Dendritic cell treated with granulocyte-macrophage colony-stimulating factor and Interleukin-4, amounts not matched to agents 40 ng/mL and 50 ng/mL, for 4 days (primary cell): ENCODE data around the gene GINS3.
"Not testable (repeated sequence)": the region's sequence is repeated elsewhere in the genome, so short reads cannot be mapped to it uniquely, and the experiment has no call there.

Source experiments
- H3K27ac Mint-ChIP-seq: one replicate; pipeline ENCODE4 v1.8.0; 2022; ENCODE audit warnings: mild to moderate bottlenecking, mixed read lengths
- H3K27me3 Mint-ChIP-seq: one replicate; pipeline ENCODE4 v1.8.0; 2022; ENCODE audit warnings: mild to moderate bottlenecking, mixed read lengths
- H3K36me3 Mint-ChIP-seq: one replicate; pipeline ENCODE4 v1.8.0; 2022; ENCODE audit warnings: low read depth, mixed read lengths
- H3K4me1 Mint-ChIP-seq: one replicate; pipeline ENCODE4 v1.8.0; 2022; ENCODE audit warnings: low read depth, mixed read lengths
- H3K4me3 Mint-ChIP-seq: one replicate; pipeline ENCODE4 v1.8.0; 2022; ENCODE audit warnings: mild to moderate bottlenecking, moderate library complexity, mixed read lengths
- H3K9me3 Mint-ChIP-seq: one replicate; pipeline ENCODE4 v1.8.0; 2022; ENCODE audit warnings: mixed read lengths
- intact Hi-C: fragments of 100-400 bp; cut with micrococcal nuclease; formaldehyde crosslinking; loops from one replicate; pipeline ENCODE4 v1.15.0; 2022

The GINS3 gene

DNA sequence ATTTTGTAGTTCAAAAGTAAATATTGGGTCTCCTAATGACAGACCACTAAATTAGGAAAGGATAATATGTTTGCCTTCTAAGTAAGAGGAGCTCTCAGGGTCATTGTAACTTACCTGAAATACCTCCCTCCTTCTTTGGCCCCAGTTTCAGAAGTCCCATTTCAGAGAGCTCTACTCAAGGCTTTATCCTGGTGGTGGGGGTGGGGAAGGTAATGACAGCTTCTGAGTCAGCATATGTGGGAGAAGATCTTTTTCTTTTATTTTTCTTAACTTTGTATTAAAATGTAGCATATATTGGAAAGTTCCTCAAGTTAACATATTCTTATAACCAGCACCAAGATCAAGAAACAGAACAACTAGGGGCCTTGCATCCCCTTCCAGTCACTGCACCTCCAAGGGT is 16.9 kb upstream of the GINS3 start:
- intact Hi-C loops: no loop called here
- no peaks in the 10 kb centered on the region for H3K9me3 Mint-ChIP-seq
- H3K4me1 Mint-ChIP-seq: no peaks in the 10 kb centered on the region
- H3K4me3 Mint-ChIP-seq: no peak overlapping the region
- peaks cover 12% of the 10 kb centered on the region for H3K27me3 Mint-ChIP-seq
- no peaks in the 10 kb centered on the region for H3K36me3 Mint-ChIP-seq
- H3K27ac Mint-ChIP-seq: no peak overlapping the region

- Mint-ChIP-seq H3K27me3 (peaks cover 14% of the 10 kb centered on the region), H3K36me3 (no peaks in the 10 kb centered on the region), H3K9me3 (no peaks in the 10 kb centered on the region), H3K4me1 (no peaks in the 10 kb centered on the region), H3K27ac (no peak overlapping the region), H3K4me3 (no peak overlapping the region)
- intact Hi-C loops: no loop called here
Observed at GRCh38 chr16:58377932-58378331, 14.3 kb upstream of the GINS3 start.

DNA sequence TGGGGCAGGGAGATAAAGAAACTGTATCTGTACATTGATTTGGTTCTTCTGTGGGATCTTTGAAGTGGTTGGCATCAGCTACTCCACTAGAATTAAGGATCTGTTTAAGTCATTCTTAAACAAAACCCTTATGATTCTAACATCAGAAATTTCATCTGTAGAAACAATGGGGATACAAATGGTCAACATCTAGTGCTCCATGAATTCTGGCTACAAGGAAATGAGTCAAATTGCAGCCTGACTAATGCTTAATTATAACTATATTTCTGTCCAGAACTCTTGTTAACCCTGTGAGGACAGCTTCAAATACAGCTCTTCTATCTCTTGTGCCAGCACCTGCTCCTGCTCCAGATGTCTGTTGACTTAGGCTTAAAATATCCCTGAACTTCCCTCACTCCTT is 13.9 kb upstream of the GINS3 start:
- Mint-ChIP-seq H3K9me3 (no peaks in the 10 kb centered on the region), H3K4me3 (no peak overlapping the region), H3K27me3 (peaks cover 12% of the 10 kb centered on the region), H3K4me1 (no peaks in the 10 kb centered on the region), H3K36me3 (no peaks in the 10 kb centered on the region), H3K27ac (no peak overlapping the region)
- intact Hi-C loops: no loop called here

DNA sequence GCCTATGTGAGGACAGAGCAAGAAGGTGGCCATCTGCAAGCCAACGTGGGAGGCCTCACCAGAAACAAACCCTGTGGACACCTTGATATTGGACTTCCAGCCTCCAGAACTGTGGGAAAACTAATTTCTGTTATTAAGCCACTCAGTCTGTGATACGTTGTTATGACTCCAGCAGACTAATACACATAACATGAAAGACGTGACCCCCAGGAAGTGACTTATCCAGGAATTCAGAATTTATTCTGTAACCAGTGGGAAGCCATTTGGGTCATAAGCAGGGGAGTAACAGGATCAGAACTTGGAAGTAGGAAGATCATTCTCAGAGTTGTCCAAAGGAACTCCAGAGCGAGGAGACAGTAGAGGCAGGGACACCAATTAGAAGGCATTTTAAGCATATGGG is 12.5 kb upstream of the GINS3 start:
- no peak overlapping the region for H3K4me3 Mint-ChIP-seq

DNA sequence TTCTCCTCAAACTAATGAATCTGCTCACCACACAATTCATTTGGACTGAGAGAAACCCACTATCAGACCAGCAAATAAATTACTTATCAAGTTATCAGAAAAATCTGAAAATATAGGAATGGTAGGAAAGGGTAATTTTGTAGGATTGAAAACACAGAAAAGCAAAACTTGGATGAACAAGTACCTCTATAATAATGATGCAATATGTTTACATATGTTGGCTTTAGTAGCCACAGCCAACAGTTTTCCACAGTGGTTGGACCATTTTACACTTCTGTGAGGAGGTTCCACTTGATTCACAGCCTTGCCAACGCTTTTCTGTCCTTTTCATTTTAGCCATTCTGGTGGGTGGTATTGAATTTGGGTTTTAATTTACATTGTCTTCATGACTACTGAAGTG is 10.6 kb upstream of the GINS3 start:
- intact Hi-C loops: no loop called here
- Mint-ChIP-seq H3K9me3 (no peaks in the 10 kb centered on the region), H3K36me3 (no peaks in the 10 kb centered on the region), H3K4me3 (no peak overlapping the region), H3K27ac (no peak overlapping the region), H3K27me3 (peaks cover 3% of the 10 kb centered on the region), H3K4me1 (peaks cover 8% of the 10 kb centered on the region)

More for the DNA sequence above, 12.5 kb upstream of the GINS3 start:
- H3K4me1 Mint-ChIP-seq: peaks cover 6% of the 10 kb centered on the region
- H3K27ac Mint-ChIP-seq: no peak overlapping the region
- no peaks in the 10 kb centered on the region for H3K9me3 Mint-ChIP-seq
- H3K36me3 Mint-ChIP-seq: no peaks in the 10 kb centered on the region
- peaks cover 3% of the 10 kb centered on the region for H3K27me3 Mint-ChIP-seq
- intact Hi-C loops: no loop called here

- peaks cover 8% of the 10 kb centered on the region for H3K4me1 Mint-ChIP-seq
- no peaks in the 10 kb centered on the region for H3K36me3 Mint-ChIP-seq
Observed at GRCh38 chr16:58384437-58385055, 7.7 kb upstream of the GINS3 start.

DNA sequence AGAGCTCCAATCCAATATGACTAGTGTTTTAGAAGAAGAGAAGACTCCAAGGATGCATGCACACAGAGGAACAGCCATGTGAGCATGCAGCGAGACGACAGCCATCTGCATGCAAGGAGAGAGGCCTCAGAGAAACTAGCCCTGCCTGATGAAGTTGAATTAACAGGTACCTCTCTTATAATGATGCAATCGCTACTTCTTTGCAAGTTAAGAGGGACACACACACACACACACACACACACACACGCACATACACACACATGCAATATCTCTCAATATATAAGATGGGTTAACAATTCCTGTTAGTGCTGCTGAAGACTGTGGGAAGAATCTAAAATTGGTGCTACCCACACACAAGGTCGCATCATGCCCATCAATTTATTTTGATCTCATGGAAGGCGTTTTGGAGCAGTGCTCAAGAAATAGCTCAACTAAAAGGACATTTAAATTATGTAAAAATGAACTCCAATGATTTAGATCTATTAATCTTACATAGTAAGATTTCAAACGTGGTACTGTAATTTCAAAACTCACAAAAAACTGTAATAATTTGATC is 7.0 kb upstream of the GINS3 start:
- Mint-ChIP-seq H3K9me3 (no peaks in the 10 kb centered on the region), H3K36me3 (no peaks in the 10 kb centered on the region), H3K27ac (no peak overlapping the region), H3K4me3 (no peak overlapping the region), H3K4me1 (peaks cover 8% of the 10 kb centered on the region), H3K27me3 (peaks cover 11% of the 10 kb centered on the region)
- intact Hi-C loops: no loop called here

More at GRCh38 chr16:58384437-58385055, 7.7 kb upstream of the GINS3 start:
- H3K4me3 Mint-ChIP-seq: no peak overlapping the region
- intact Hi-C loops: no loop called here
- H3K9me3 Mint-ChIP-seq: no peaks in the 10 kb centered on the region
- H3K27me3 Mint-ChIP-seq: peaks cover 10% of the 10 kb centered on the region
- no peak overlapping the region for H3K27ac Mint-ChIP-seq

GRCh38 chr16:58389724-58390123 is 2.5 kb upstream of the GINS3 start:
- intact Hi-C loops: loop anchor here (10.0 kb wide), 1 partner anchor 245 kb away; no protein-coding TSS in a partner anchor
- peaks cover 7% of the 10 kb centered on the region for H3K4me1 Mint-ChIP-seq
- no peak overlapping the region for H3K27ac Mint-ChIP-seq
- H3K9me3 Mint-ChIP-seq: no peaks in the 10 kb centered on the region
- peaks cover 17% of the 10 kb centered on the region for H3K27me3 Mint-ChIP-seq
- peaks cover 10% of the 10 kb centered on the region for H3K36me3 Mint-ChIP-seq
- H3K4me3 Mint-ChIP-seq: no peak overlapping the region

DNA sequence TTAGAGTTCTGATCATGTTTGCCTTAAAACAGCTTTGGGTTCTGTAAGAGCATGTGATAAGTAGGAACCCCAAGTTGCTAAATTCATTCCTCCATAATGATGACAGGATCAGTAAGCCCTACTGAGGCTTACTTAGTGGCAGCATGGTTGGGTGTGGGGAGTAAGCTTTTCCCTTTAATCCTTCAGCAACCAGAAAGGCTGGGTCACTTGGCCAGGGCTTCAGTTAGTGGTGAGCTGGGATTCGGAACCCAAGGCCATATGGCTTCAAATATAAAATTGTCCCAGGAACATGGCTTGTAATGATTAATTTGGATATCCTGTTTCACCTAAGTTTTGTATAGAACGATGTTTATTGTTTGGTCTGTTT is 850 bp downstream of the GINS3 start:
- Mint-ChIP-seq H3K9me3 (no peaks in the 10 kb centered on the region), H3K36me3 (peaks cover 15% of the 10 kb centered on the region), H3K4me1 (peaks cover 6% of the 10 kb centered on the region), H3K27ac (peak overlapping the region; percentile 90), H3K27me3 (peaks cover 17% of the 10 kb centered on the region), H3K4me3 (peak overlapping the region; percentile 94)
- intact Hi-C loops: loop anchor here (10.0 kb wide), 1 partner anchor 242 kb away; no protein-coding TSS in a partner anchor

DNA sequence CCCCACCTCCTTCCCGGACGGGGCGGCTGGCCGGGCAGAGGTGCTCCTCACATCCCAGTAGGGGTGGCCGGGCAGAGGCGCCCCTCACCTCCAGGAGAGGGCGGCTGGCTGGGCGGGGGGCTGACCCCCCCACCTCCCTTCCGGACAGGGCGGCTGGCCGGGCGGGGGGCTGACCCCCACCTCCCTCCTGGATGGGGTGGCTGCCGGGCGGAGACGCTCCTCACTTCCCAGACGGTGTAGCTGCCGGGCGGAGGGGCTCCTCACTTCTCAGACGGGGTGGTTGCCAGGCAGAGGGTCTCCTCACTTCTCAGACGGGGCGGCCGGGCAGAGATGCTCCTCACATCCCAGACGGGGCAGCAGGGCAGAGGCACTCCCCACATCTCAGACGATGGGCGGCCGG is 4.6 kb downstream of the GINS3 start:
- H3K27ac Mint-ChIP-seq, H3K9me3 Mint-ChIP-seq, H3K27me3 Mint-ChIP-seq, H3K4me1 Mint-ChIP-seq, H3K4me3 Mint-ChIP-seq: not testable (repeated sequence)
- intact Hi-C loops: loop anchor here (10.0 kb wide), 1 partner anchor 238 kb away; no protein-coding TSS in a partner anchor
- H3K36me3 Mint-ChIP-seq: peaks cover 21% of the 10 kb centered on the region

- Mint-ChIP-seq H3K9me3 (peaks cover 7% of the 10 kb centered on the region), H3K4me1 (no peaks in the 10 kb centered on the region), H3K4me3 (no peak overlapping the region), H3K36me3 (peaks cover 20% of the 10 kb centered on the region), H3K27me3 (no peaks in the 10 kb centered on the region), H3K27ac (no peak overlapping the region)
- intact Hi-C loops: loop anchor here (10.0 kb wide), 1 partner anchor 235 kb away; no protein-coding TSS in a partner anchor
Observed at GRCh38 chr16:58399718-58400633, 7.7 kb downstream of the GINS3 start.

DNA sequence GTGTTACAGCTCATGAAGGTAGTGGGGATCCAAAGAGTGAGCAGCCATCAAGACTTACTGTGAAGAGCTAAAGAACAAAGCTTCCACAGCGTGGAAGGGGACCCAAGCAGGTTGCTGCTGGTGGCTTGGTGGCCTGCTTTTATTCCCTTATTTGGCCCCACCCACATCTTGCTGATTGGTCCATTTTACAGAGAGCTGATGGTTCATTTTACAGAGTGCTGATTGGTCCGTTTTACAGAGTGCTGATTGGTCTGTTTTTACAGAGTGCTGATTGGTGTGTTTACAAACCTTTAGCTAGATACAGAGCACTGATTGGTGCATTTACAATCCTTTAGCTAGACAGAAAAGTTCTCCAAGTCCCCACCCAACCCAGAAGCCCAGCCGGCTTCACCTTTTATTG is 9.0 kb downstream of the GINS3 start:
- intact Hi-C loops, H3K27me3 Mint-ChIP-seq, H3K4me1 Mint-ChIP-seq, H3K4me3 Mint-ChIP-seq, H3K9me3 Mint-ChIP-seq, H3K27ac Mint-ChIP-seq: not testable (repeated sequence)
- peaks cover 18% of the 10 kb centered on the region for H3K36me3 Mint-ChIP-seq

- no peaks in the 10 kb centered on the region for H3K4me1 Mint-ChIP-seq
- peaks cover 7% of the 10 kb centered on the region for H3K9me3 Mint-ChIP-seq
- peaks cover 24% of the 10 kb centered on the region for H3K36me3 Mint-ChIP-seq
- H3K27me3 Mint-ChIP-seq: no peaks in the 10 kb centered on the region
- no peak overlapping the region for H3K4me3 Mint-ChIP-seq
- no peak overlapping the region for H3K27ac Mint-ChIP-seq
- intact Hi-C loops: no loop called here
Observed at GRCh38 chr16:58402796-58403195, 10.5 kb downstream of the GINS3 start.

GRCh38 chr16:58409316-58409973 is 17.2 kb downstream of the GINS3 start:
- H3K27me3 Mint-ChIP-seq: peaks cover 4% of the 10 kb centered on the region
- peaks cover 20% of the 10 kb centered on the region for H3K4me1 Mint-ChIP-seq
- intact Hi-C loops: no loop called here
- H3K27ac Mint-ChIP-seq: peak overlapping the region; percentile 72
- H3K9me3 Mint-ChIP-seq: no peaks in the 10 kb centered on the region
- peaks cover 14% of the 10 kb centered on the region for H3K36me3 Mint-ChIP-seq
- no peak overlapping the region for H3K4me3 Mint-ChIP-seq
